Measurements from ENCODE around the gene SLC29A2.
"Not testable (repeated sequence)": the region's sequence is repeated elsewhere in the genome, so short reads cannot be mapped to it uniquely, and the experiment has no call there.

Gene SLC29A2

DNA sequence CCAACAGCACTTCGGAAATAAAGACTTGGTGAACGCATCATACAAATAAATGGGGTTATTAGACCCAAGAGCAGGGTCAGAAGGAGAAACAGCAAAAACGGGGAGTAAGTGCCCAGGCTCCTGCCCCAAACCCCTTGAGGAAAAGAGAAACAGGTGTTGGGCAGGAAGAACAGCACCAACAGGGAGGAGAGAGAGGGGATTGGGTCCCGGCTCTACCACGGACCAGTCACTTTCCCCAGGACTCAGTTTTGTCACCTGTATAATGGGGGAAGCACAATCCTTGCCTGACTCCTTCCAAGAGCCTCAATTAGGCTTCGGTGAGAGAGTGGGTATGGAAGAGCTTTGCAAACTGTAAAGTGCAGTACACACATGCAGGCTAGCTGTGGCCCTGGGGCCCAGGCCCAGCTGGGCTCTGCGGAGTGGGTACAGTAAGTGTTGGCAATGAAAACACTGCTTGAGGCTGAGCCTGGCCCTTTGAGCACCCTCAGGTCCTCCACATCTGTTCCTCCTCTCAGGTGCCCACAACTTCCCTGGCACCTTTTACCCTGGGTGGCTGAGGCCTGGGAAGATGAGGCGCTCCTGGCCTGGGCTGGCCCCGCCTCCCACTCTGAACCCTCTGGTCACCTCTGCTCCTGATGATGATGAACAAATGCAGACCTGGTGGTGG lies 8.9 kb downstream of the SLC29A2 start:
- no peaks in the 10 kb centered on the region for H3K4me1 ChIP-seq (ENCODE audit: control insufficient read depth, insufficient read depth, low read length)
- H3K9ac ChIP-seq (ENCODE audit: low read length), result no peak overlapping the region
- H3K27me3 ChIP-seq (replicated peaks; ENCODE audit: control insufficient read depth, insufficient read depth, low read length), result no peaks in the 10 kb centered on the region
- no peaks in the 10 kb centered on the region for H3K9me3 ChIP-seq (ENCODE audit: control insufficient read depth, low read length)
- no peak for DNase-seq (ENCODE audit: low read depth)
- no peak overlapping the region for H3K4me3 ChIP-seq (ENCODE audit: low read length)
- H3K36me3 ChIP-seq (ENCODE audit: control insufficient read depth, insufficient read depth, low read length, severe bottlenecking), result peaks cover 3% of the 10 kb centered on the region

DNA sequence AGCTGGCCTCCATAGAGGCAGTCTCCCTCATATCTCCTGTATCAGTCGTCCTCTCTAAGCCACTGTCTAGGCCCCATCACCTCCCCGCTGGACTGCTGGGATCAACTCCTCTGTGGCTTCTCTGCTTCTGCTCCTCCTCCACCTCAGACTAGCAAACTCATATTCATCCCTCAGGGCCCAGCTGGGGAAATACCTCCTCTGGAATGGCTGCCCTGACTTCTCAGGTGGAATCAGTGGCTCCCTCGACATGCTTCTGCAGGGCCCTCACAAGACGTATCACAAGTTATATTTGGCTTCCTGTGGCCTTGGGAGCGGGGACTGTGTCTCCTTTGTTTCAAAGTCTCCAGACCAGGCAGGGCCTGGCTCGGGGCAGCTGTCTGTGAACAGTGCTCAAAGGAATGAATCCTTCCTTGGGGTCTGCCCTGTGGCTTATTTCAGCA lies 10.0 kb downstream of the SLC29A2 start:
- no peak for DNase-seq (ENCODE audit: low read depth)
- Histone ChIP-seq H3K36me3 (ENCODE audit: control insufficient read depth, insufficient read depth, low read length, severe bottlenecking) (peaks cover 3% of the 10 kb centered on the region), H3K27me3 (replicated peaks; ENCODE audit: control insufficient read depth, insufficient read depth, low read length) (no peaks in the 10 kb centered on the region), H3K4me1 (ENCODE audit: control insufficient read depth, insufficient read depth, low read length) (no peaks in the 10 kb centered on the region), H3K4me3 (ENCODE audit: low read length) (no peak overlapping the region), H3K9me3 (ENCODE audit: control insufficient read depth, low read length) (no peaks in the 10 kb centered on the region), H3K9ac (ENCODE audit: low read length) (no peak overlapping the region)

DNA sequence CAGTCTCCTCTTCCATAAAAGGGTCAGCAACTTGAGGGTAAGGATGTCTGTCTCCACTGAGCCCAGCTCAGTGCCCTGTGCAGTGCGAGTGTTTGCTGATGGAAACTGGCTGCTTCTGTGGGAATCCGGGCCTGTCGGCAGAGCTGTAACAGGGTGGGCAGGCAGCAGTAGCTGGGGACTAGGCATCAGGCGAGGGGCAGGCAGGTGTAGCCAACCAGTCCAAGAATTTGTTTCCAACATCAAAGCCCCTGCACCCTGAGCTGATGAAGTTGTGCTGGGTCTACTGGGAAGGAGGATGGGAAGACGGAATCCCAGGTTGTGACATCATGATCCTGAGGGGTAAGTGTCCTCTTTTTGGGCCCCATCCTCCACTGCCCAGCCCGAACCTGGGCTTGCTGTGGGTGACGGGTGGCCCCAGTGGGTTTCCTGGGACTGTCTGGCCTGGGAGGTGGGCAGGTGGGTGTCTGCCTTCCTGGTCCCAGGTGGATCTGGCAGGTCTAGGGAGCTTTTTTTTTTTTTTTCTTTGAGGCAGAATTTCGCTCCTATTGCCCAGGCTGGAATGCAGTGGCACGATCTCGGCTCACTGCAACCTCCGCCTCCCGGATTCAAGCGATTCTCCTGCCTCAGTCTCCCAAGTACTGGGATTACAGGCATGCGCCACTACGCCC lies 11.0 kb downstream of the SLC29A2 start:
- Histone ChIP-seq H3K36me3 (ENCODE audit: control insufficient read depth, insufficient read depth, low read length, severe bottlenecking) (peaks cover 3% of the 10 kb centered on the region), H3K9ac (ENCODE audit: low read length) (no peak overlapping the region), H3K4me1 (ENCODE audit: control insufficient read depth, insufficient read depth, low read length) (no peaks in the 10 kb centered on the region), H3K9me3 (ENCODE audit: control insufficient read depth, low read length) (no peaks in the 10 kb centered on the region), H3K4me3 (ENCODE audit: low read length) (no peak overlapping the region), H3K27me3 (replicated peaks; ENCODE audit: control insufficient read depth, insufficient read depth, low read length) (no peaks in the 10 kb centered on the region)
- no peak for DNase-seq (ENCODE audit: low read depth)

DNA sequence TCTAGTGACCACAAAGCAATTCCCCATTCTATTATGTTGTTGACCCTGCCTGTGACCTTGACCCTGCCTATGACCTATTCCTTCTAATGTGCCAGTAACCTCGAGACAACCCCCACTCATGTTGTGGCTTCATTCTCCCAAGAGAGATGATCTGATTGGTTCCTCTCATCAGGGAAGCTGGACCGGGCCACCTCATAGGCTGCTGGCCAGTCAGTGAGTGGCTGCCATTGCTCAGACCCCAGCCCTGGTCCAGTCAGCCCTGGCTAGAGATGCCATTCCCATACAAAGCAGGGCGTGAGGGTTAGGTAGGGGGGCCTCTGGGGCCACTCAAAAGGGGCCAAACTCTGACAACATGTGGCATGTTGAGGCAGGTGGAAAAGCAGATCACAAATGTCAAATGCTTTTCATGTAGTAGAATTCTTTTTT lies 11.9 kb downstream of the SLC29A2 start:
- H3K4me3 ChIP-seq (ENCODE audit: low read length), result no peak overlapping the region
- peaks cover 3% of the 10 kb centered on the region for H3K36me3 ChIP-seq (ENCODE audit: control insufficient read depth, insufficient read depth, low read length, severe bottlenecking)
- no peak overlapping the region for H3K9ac ChIP-seq (ENCODE audit: low read length)
- DNase-seq (ENCODE audit: low read depth), result no peak
- H3K4me1 ChIP-seq (ENCODE audit: control insufficient read depth, insufficient read depth, low read length), result no peaks in the 10 kb centered on the region
- no peaks in the 10 kb centered on the region for H3K9me3 ChIP-seq (ENCODE audit: control insufficient read depth, low read length)
- H3K27me3 ChIP-seq (replicated peaks; ENCODE audit: control insufficient read depth, insufficient read depth, low read length), result no peaks in the 10 kb centered on the region

DNA sequence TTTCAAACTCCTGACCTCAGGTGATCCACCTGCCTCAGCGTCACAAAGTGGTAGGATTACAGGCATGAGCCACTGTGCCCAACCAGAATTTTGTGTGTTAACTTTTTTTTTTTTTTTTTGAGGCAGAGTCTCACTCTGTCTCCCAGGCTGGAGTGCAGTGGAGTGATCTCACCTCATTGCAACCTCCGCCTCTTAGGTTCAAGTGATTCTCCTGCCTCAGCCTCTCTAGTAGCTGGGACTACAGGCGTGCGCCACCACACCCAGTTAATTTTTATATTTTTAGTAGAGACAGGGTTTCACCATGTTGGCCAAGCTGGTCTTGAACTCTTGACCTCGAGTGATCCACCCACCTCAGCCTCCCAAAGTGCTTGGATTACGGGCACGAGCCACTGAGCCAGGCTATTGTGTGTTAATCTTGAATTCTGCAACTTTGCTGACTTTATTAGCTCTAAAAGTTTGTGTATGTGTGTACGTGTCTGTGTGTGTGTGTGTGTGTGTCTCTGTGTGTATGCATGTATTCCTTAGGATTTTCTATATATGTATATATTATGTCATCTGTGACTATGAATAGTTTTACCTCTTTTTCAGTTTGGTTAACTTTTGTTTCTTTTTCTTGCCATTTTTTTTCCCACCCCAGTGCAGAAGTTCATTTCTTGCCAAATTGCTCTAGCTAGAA lies 20.9 kb downstream of the SLC29A2 start:
- H3K36me3 ChIP-seq (ENCODE audit: control insufficient read depth, insufficient read depth, low read length, severe bottlenecking); DNase-seq (ENCODE audit: low read depth); H3K4me3 ChIP-seq (ENCODE audit: low read length); H3K27me3 ChIP-seq (replicated peaks; ENCODE audit: control insufficient read depth, insufficient read depth, low read length); H3K9ac ChIP-seq (ENCODE audit: low read length); H3K9me3 ChIP-seq (ENCODE audit: control insufficient read depth, low read length): not testable (repeated sequence)
- H3K4me1 ChIP-seq (ENCODE audit: control insufficient read depth, insufficient read depth, low read length), result peaks cover 20% of the 10 kb centered on the region

DNA sequence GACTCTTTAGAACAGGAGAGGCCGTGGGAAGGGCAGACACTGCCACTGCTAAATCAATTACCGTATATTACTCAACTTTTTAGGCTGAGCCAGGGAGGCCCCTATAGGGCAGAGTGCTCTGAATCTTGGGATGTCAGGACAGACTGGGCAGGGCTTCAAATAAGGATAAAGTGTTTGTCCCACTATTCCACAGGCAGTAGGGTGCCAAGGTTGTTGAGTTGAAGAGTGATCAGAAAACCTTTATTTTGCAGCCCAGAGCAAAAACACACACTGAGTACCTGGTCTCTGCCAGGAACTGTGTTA lies 22.5 kb downstream of the SLC29A2 start:
- H3K4me3 ChIP-seq (ENCODE audit: low read length), result no peak overlapping the region
- peaks cover 31% of the 10 kb centered on the region for H3K4me1 ChIP-seq (ENCODE audit: control insufficient read depth, insufficient read depth, low read length)
- peak; percentile 48 for DNase-seq (ENCODE audit: low read depth)

DNA sequence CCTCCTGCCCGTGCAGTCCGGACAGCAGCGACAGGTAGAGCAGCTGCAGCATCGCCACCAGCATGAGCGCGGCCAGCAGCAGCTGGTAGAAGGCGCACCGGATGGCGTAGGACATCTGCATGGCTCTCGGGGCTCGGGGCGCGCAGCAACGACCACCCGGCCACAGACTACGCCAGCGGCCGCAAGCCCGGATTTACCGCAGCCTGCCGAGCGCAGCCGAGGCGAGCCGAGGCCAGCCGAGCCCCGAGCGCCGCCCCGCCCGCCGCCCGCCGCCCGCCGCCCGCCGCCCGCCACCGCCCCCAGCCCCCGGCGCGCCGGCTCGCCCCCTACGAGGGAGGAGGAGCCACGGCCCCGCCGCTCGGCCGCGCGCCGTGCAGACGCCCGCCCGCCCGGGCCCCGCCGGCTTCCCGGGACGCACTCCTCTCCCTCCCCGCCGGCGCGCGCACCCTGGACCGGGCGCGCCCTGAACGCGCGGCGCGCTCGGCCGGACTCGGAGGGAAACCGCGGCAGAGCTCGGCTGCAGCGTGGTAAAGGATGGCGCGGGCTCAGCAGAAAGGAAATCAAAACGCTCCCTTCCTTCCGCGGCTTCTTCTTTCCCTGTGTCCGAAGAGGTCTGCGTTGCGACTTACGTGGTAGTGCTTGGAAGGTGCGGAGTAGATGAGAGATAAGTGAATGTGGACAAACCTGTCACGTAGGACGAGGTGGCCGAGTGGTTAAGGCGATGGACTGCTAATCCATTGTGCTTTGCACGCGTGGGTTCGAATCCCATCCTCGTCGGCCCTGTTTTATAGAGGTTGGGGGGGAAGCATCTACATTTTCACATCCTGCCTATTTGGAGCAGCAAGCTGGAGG lies 23.9 kb downstream of the SLC29A2 start, which contains the start of gene B4GAT1:
Gene B4GAT1, minus strand, starts transcription at position 205 of the 852 bp plus-strand sequence. Its CDS starts 84 bp downstream, at position 121.
- no peaks in the 10 kb centered on the region for H3K36me3 ChIP-seq (ENCODE audit: control insufficient read depth, insufficient read depth, low read length, severe bottlenecking)
- no peaks in the 10 kb centered on the region for H3K27me3 ChIP-seq (replicated peaks; ENCODE audit: control insufficient read depth, insufficient read depth, low read length)
- H3K9me3 ChIP-seq (ENCODE audit: control insufficient read depth, low read length), result no peaks in the 10 kb centered on the region
- H3K4me1 ChIP-seq (ENCODE audit: control insufficient read depth, insufficient read depth, low read length), result peaks cover 41% of the 10 kb centered on the region
- H3K9ac ChIP-seq (ENCODE audit: low read length), result peak within 1 kb of the TSS; percentile 94
- H3K4me3 ChIP-seq (ENCODE audit: low read length), result peak within 1 kb of the TSS; percentile 92
- DNase-seq (ENCODE audit: low read depth), result peak; percentile 90

More for the DNA sequence above, 22.5 kb downstream of the SLC29A2 start:
- no peaks in the 10 kb centered on the region for H3K9me3 ChIP-seq (ENCODE audit: control insufficient read depth, low read length)
- no peak overlapping the region for H3K9ac ChIP-seq (ENCODE audit: low read length)
- H3K36me3 ChIP-seq (ENCODE audit: control insufficient read depth, insufficient read depth, low read length, severe bottlenecking), result no peaks in the 10 kb centered on the region
- H3K27me3 ChIP-seq (replicated peaks; ENCODE audit: control insufficient read depth, insufficient read depth, low read length), result no peaks in the 10 kb centered on the region

DNA sequence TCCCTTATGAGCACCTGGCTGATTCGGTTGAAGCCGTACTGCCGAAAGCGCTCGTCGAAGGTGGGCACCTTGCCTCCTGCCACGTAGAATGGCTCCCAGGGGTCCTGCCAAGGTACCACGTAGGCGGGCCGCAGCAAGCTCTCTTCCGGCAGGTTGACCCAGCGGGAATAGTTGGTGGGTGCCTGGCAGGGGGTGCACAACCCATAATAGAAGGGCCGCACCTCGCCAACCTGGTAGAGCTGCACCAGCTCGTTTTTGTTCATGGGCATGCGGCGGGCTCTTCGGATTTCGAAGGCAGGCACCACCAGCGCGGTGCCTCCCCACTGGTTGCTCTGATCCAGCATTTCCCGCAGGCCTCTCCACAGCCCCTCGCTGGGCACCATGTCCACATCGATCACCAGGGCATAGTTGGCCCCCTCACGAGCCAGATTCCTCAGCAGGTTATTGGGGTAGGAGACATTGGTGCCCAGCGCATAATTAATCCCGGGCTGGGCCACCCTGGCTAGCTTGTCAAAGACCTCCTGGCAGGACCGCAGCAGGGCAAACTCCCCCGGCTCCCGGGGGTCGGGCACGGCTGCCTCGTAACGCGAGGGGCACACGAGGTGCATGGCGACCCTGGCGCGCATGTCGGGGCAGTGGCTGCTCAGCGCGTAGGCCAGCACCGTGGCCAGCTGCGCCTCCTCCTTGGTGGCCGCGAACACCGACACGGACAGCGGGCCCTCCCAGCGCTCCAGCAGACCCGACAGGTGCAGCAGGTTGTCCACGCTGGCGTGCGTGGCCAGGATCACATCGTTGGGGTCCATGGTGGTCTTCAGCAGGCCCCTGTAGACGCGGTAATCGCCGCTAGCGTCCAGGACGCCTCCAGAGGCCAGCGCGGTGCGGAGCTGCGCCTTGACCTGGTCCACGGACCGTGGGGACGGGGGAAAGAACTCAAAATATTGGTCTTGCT lies 24.8 kb downstream of the SLC29A2 start:
- H3K4me3 ChIP-seq (ENCODE audit: low read length), result peak overlapping the region; percentile 92
- peak; percentile 41 for DNase-seq (ENCODE audit: low read depth)

DNA sequence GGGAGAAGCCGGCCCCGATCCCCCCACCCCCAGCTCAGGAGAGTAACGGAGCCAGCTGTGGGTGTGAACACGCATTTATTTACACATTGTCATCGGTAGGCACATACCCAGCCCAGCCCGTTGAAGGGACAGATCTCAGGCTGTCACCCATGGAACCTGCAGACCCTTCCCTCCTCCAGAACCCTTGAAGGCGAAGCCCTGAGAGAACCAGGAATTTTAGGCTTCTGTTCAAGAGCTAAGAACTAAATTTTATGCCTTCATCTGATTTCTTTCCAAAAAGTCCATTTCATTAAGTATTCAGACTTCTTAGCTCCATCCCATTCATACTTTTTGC lies 26.3 kb downstream of the SLC29A2 start:
- Histone ChIP-seq H3K9me3 (ENCODE audit: control insufficient read depth, low read length) (no peaks in the 10 kb centered on the region), H3K36me3 (ENCODE audit: control insufficient read depth, insufficient read depth, low read length, severe bottlenecking) (peaks cover 20% of the 10 kb centered on the region), H3K27me3 (replicated peaks; ENCODE audit: control insufficient read depth, insufficient read depth, low read length) (no peaks in the 10 kb centered on the region), H3K4me1 (ENCODE audit: control insufficient read depth, insufficient read depth, low read length) (peaks cover 41% of the 10 kb centered on the region), H3K4me3 (ENCODE audit: low read length) (peak overlapping the region; percentile 92), H3K9ac (ENCODE audit: low read length) (peak overlapping the region; percentile 94)
- no peak for DNase-seq (ENCODE audit: low read depth)

More for the DNA sequence above, 24.8 kb downstream of the SLC29A2 start:
- H3K27me3 ChIP-seq (replicated peaks; ENCODE audit: control insufficient read depth, insufficient read depth, low read length), result no peaks in the 10 kb centered on the region
- H3K4me1 ChIP-seq (ENCODE audit: control insufficient read depth, insufficient read depth, low read length), result peaks cover 41% of the 10 kb centered on the region
- no peaks in the 10 kb centered on the region for H3K9me3 ChIP-seq (ENCODE audit: control insufficient read depth, low read length)
- peaks cover 6% of the 10 kb centered on the region for H3K36me3 ChIP-seq (ENCODE audit: control insufficient read depth, insufficient read depth, low read length, severe bottlenecking)
- peak overlapping the region; percentile 94 for H3K9ac ChIP-seq (ENCODE audit: low read length)

DNA sequence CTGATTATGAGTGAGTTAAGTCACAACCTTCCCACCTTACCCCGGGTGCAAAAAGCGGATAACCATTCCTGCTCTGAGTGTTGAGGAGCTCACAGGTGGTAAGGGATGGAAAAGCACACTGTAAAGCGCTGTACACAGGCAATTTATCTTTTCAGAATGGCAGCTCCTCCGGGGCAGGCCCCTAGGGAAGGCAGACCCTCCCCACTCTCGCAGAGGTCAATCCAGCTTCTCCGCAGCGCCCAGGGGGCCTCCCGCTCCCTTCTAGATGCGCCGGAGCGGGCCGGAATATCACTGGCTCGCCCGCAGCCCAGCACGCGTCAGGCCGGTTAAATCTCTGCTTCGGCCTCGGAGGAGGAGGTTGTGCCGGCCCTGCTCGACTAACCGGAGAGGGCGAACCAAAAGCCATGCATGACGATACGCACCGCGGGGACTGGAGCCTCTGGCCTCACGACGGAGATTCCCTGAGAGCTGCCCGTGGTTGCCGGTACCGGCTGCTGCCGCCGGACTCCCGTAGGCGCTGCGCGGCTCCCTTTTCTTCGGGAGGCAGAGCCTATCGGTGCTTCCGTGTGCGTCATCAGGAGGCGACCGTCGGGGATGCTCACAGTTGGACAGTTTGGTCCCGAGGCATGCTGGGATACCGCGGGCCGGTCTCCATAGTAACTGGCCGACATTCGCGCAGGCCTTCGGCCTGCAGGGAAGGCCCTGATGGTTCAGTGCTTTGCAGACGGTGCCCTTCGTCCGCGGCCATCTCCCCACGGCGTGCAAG lies 26.8 kb downstream of the SLC29A2 start, which contains the start of gene BRMS1:
Gene BRMS1, minus strand, starts transcription at position 555 of the 766 bp plus-strand sequence. CDS start 2,870 bp downstream, outside the sequence.
- peak; percentile 98 for DNase-seq (ENCODE audit: low read depth)
- Histone ChIP-seq H3K9me3 (ENCODE audit: control insufficient read depth, low read length) (no peaks in the 10 kb centered on the region), H3K9ac (ENCODE audit: low read length) (peak within 1 kb of the TSS; percentile 94), H3K4me1 (ENCODE audit: control insufficient read depth, insufficient read depth, low read length) (peaks cover 41% of the 10 kb centered on the region), H3K36me3 (ENCODE audit: control insufficient read depth, insufficient read depth, low read length, severe bottlenecking) (peaks cover 25% of the 10 kb centered on the region), H3K27me3 (replicated peaks; ENCODE audit: control insufficient read depth, insufficient read depth, low read length) (no peaks in the 10 kb centered on the region), H3K4me3 (ENCODE audit: low read length) (peak within 1 kb of the TSS; percentile 92)

Data from adipocyte (in vitro differentiated cells).